ENCODE data around the gene SURF1.
"Not testable (repeated sequence)": the region's sequence is repeated elsewhere in the genome, so short reads cannot be mapped to it uniquely, and the experiment has no call there.

Gene SURF1

GRCh38 chr9:133384736-133385321 is 28.5 kb upstream of the SURF1 start:
- DNase-seq (ENCODE audit: low read depth in 2 of 2), result no peak

GRCh38 chr9:133383438-133383837 is 27.2 kb upstream of the SURF1 start:
- no peak for DNase-seq (ENCODE audit: low read depth in 2 of 2)

GRCh38 chr9:133382507-133383141 is 26.3 kb upstream of the SURF1 start:
- no peak for DNase-seq (ENCODE audit: low read depth in 2 of 2)

GRCh38 chr9:133380734-133381133 is 24.4 kb upstream of the SURF1 start:
- no peak for DNase-seq (ENCODE audit: low read depth in 2 of 2)

- no peak for DNase-seq (ENCODE audit: low read depth in 2 of 2)
Observed at GRCh38 chr9:133379153-133380086, 23.1 kb upstream of the SURF1 start.

- no peak for DNase-seq (ENCODE audit: low read depth in 2 of 2)
Observed at GRCh38 chr9:133378408-133378962, 22.2 kb upstream of the SURF1 start.

GRCh38 chr9:133377721-133378216 is 21.5 kb upstream of the SURF1 start:
- no peak for DNase-seq (ENCODE audit: low read depth in 2 of 2)

- DNase-seq (ENCODE audit: low read depth in 2 of 2), result not testable (repeated sequence)
Observed at GRCh38 chr9:133377280-133377679, 21.0 kb upstream of the SURF1 start.

- DNase-seq (ENCODE audit: low read depth in 2 of 2), result peak; percentile 92 to 95
Observed at GRCh38 chr9:133375724-133376654, 19.7 kb upstream of the SURF1 start, which contains the start of the genes STKLD1 and SURF4. TSS of gene STKLD1 (plus strand) at chr9:133376366. CDS start at chr9:133376474, 108 bp downstream. TSS of gene SURF4 (minus strand) at chr9:133376060. CDS start at chr9:133375969, 91 bp downstream.

GRCh38 chr9:133375116-133375723 is 18.9 kb upstream of the SURF1 start:
- DNase-seq (ENCODE audit: low read depth in 2 of 2), result no peak

- DNase-seq (ENCODE audit: low read depth in 2 of 2), result no peak
Observed at GRCh38 chr9:133374612-133375115, 18.4 kb upstream of the SURF1 start.

GRCh38 chr9:133372144-133372543 is 15.9 kb upstream of the SURF1 start:
- no peak for DNase-seq (ENCODE audit: low read depth in 2 of 2)

- peak; percentile 56 to 76 for DNase-seq (ENCODE audit: low read depth in 2 of 2)
Observed at GRCh38 chr9:133371261-133371711, 15.0 kb upstream of the SURF1 start.

GRCh38 chr9:133370685-133371084 is 14.4 kb upstream of the SURF1 start:
- no peak for DNase-seq (ENCODE audit: low read depth in 2 of 2)

- DNase-seq (ENCODE audit: low read depth in 2 of 2), result no peak
Observed at GRCh38 chr9:133369933-133370332, 13.6 kb upstream of the SURF1 start.

GRCh38 chr9:133369422-133369821 is 13.1 kb upstream of the SURF1 start:
- no peak for DNase-seq (ENCODE audit: low read depth in 2 of 2)

GRCh38 chr9:133368249-133368881 is 12.1 kb upstream of the SURF1 start:
- no peak for DNase-seq (ENCODE audit: low read depth in 2 of 2)

- no peak for DNase-seq (ENCODE audit: low read depth in 2 of 2)
Observed at GRCh38 chr9:133367778-133368177, 11.5 kb upstream of the SURF1 start.

- no peak for DNase-seq (ENCODE audit: low read depth in 2 of 2)
Observed at GRCh38 chr9:133367221-133367620, 10.9 kb upstream of the SURF1 start.

- no peak for DNase-seq (ENCODE audit: low read depth in 2 of 2)
Observed at GRCh38 chr9:133366435-133366834, 10.1 kb upstream of the SURF1 start.

All from stimulated activated CD4-positive, alpha-beta T cell treated with anti-CD3 and anti-CD28 coated beads, Interleukin-4, amount 100 ng/mL, for 48 hours (primary cell).